Heart right ventricle (tissue), 16 donors: ENCODE measurements around the gene AGAP2. TPM values are rescaled to one million over a fixed set of nuclear protein-coding genes. Genes with fewer than 3 reads are reported as not detected.

Experiments
- ATAC-seq, 8 donors: fragments of 200-7000 bp; cut with Tn5 transposase; one replicate each; pipeline ENCODE4 v1.9.1; 2020; ENCODE audit warnings: mild to moderate bottlenecking in 8 of 8, moderate library complexity in 8 of 8, moderate number of reproducible peaks in 1 of 8
- DNase-seq, 2 donors: peaks; one replicate each; pipeline ENCODE4 v3.0.0-alpha.2; 2020
- H3K27ac ChIP-seq, 10 donors: fragments of 200-600 bp; sonication (generic) in 2 of 10; one replicate each; pipeline versions ENCODE4 v1.5.0 to v1.8.0; 2020 to 2022; ENCODE audit warnings: mild to moderate bottlenecking in 3 of 10
- H3K27me3 ChIP-seq, 7 donors: fragments of 200-600 bp; one replicate each; pipeline ENCODE4 v1.8.0; 2021 to 2022; ENCODE audit warnings: mild to moderate bottlenecking in 2 of 7
- H3K36me3 ChIP-seq, 9 donors: fragments of 200-600 bp; sonication (generic) in 1 of 9; one replicate each; pipeline versions ENCODE4 v1.5.0 to v1.8.0; 2020 to 2022; ENCODE audit warnings: mild to moderate bottlenecking in 2 of 9
- H3K4me1 ChIP-seq, 9 donors: fragments of 200-600 bp; sonication (generic) in 1 of 9; one replicate each; pipeline versions ENCODE4 v1.5.0 to v1.8.0; 2020 to 2022; ENCODE audit warnings: mild to moderate bottlenecking in 4 of 9
- H3K4me3 ChIP-seq, 10 donors: fragments of 200-600 bp; sonication (generic) in 2 of 10; one replicate each; pipeline versions ENCODE4 v1.5.0 to v1.8.0; 2020 to 2022; ENCODE audit warnings: mild to moderate bottlenecking in 7 of 10, moderate library complexity in 2 of 10
- H3K9me3 ChIP-seq, 11 donors: fragments of 200-600 bp in 10 of 11; sonication (generic) in 2 of 11; one replicate each; pipeline versions ENCODE4 v1.5.0 to v1.8.0; 2013 to 2022; ENCODE audit warnings: mild to moderate bottlenecking in 2 of 11, control low read depth in 1 of 11, moderate library complexity in 1 of 11
- WGBS, 2 donors: extraction: QIAGEN DNeasy Blood & Tissue Kit; methylation state at CpG; one replicate each; pipeline ENCODE4 v1.1.7; 2013; ENCODE audit warnings: inconsistent platforms in 1 of 2; 5-methylcytosine and 5-hydroxymethylcytosine counted together
- intact Hi-C, 10 donors: fragments of 100-400 bp; cut with DNase I; formaldehyde crosslinking; loops; one replicate each; pipeline versions ENCODE4 v1.11.1 to v1.14.2; 2022
- polyA plus RNA-seq, 2 donors: library from polyadenylated mRNA; stranded (reverse); fragments of 200-250 nt; gene quantifications; one replicate each; pipeline ENCODE4 v1.2.3, GENCODE V29; 2013
- total RNA-seq, 10 donors: library from RNA; stranded (reverse); fragmentation: NEBNext Ultra II Directional in 3 of 10; extraction: Animal tissue kit (Norgen Biotek cat#: 25700) in 3 of 10; gene quantifications; one replicate each; pipeline versions ENCODE4 v1.2.1 to v1.2.4, GENCODE V29; 2021 to 2023
- TF ChIP-seq, protein P1 (sequence below), 9 donors: fragments of 200-600 bp; sonication (generic) in 2 of 9; IDR thresholded peaks; one replicate each; pipeline versions ENCODE4 v1.5.0 to v1.8.0; 2021 to 2022; ENCODE audit warnings: antibody characterized with exemption in 9 of 9, mild to moderate bottlenecking in 5 of 9, moderate library complexity in 1 of 9
- donor health status: Arrhythmogenic right ventricular cardiomyopathy.
- donor health status: ischemic (EF 13 %, LVEDD 7.1; RV severe dilation, severe dysfunction).
- donor health status: healthy with polysubstance abuse.
- donor health status: DM: no; HTN: yes; CAD: no.
- donor health status: DM: no; HTN: no; CAD: no.
- donor health status: ischemic (EF 25% LVEDD 6.9; RV normal size, moderate dysfunction).
- donor health status: ischemic (EF 25% LVEDD 5.7; RV mildly dilated, moderate dysfunction).
- donor health status: healthy.
- donor health status: DM: yes; HTN: yes; CAD: no.
- donor health status: Ischemic cardiomyopathy.
- donor health status: ischemic (EF 35%, LVEDD 5.7; RV mildly dilated, moderate dysfunction).
- donor health status: nonischemic (EF 11% LVEDD 7.7; RV severe dilation, severe dysfunction).
- donor health status: DM: yes; HTN: yes; CAD: no.
- donor health status: PGD.
- donor health status: ischemic (EF 29% LVEDD 5.4; RV normal size, mild dysfunction).
- donor health status: nonischemic (EF 23%, LVEDD 6.1; RV moderate dilation, normal function).

AGAP2 gene
- total and polyA plus RNA-seq, 12 donors = 3.4 to 17.3 (median 6.6) TPM

DNA sequence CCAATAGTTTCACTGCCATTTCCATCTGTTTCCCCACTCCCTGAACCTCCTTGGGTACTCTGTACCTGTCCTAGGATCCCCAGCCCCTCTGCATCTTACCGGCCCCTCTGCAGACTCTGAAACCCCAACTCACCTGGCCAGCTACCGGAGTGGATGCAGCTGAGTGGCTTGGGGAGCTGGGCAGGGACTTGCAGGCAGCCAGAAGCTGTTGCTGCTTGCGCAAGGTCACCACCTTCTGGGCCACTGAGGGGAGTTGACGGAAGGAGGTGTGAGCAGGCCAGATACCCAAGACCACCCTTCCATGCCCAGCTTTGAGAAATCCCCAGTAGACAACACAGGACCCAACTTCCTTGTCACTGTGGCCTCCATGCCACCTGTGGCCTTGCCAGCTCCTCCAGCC, 6.3 kb downstream of the AGAP2 start:
- DNase-seq = no peak
- ATAC-seq = no peak
- TF ChIP-seq, protein P1, sequence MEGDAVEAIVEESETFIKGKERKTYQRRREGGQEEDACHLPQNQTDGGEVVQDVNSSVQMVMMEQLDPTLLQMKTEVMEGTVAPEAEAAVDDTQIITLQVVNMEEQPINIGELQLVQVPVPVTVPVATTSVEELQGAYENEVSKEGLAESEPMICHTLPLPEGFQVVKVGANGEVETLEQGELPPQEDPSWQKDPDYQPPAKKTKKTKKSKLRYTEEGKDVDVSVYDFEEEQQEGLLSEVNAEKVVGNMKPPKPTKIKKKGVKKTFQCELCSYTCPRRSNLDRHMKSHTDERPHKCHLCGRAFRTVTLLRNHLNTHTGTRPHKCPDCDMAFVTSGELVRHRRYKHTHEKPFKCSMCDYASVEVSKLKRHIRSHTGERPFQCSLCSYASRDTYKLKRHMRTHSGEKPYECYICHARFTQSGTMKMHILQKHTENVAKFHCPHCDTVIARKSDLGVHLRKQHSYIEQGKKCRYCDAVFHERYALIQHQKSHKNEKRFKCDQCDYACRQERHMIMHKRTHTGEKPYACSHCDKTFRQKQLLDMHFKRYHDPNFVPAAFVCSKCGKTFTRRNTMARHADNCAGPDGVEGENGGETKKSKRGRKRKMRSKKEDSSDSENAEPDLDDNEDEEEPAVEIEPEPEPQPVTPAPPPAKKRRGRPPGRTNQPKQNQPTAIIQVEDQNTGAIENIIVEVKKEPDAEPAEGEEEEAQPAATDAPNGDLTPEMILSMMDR (IDR thresholded peaks at IDR 0.05) = no peak
- Histone ChIP-seq H3K27ac (no peak overlapping the region), H3K9me3 (no peaks in the 10 kb centered on the region), H3K27me3 (peaks cover 5 to 66% (median 41%) of the 10 kb centered on the region in 7 donors), H3K4me1 (peaks cover 10 to 28% (median 21%) of the 10 kb centered on the region in 9 donors), H3K36me3 (peaks cover 0 to 78% (median 0%) of the 10 kb centered on the region in 9 donors), H3K4me3 (no peak overlapping the region)
- intact Hi-C loops = no loop called here
- 60 to 79% methylated on average over 4 of the region's 4 CpGs for WGBS, 2 donors

DNA sequence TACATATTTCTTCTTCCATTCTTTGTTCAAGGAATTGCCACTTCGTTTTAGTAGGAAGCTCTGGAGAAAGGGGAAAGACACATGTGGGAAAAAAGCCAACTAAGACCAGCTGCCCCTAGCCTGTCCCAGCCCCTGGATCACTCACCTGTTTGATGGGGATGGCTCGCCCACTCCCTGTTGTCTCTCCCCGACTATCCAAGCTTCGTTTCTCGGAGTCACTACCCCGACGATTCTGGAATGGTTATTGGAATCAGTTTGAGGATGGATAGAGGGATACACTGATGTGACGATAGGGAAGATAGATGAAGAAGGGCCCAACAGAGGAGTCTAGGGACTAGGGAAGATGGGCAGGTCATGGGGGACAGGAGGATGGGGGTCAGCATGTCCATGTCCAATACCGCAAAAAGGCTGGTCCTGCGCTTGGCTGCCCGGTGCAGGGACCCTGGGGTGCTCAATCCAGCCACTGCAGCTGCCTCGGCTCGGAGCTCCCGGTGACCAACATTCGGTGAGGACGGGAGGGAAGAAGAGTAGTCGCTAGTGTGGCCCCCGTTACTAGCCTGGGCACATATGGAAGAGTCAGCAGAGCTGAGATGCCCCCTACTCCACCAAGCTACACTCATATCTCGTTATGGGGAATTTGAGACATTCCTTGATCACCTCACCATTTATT, 7.0 kb downstream of the AGAP2 start:
- intact Hi-C loops = no loop called here
- DNase-seq = no peak
- Histone ChIP-seq H3K9me3 (no peaks in the 10 kb centered on the region), H3K27me3 (peaks cover 0 to 59% (median 34%) of the 10 kb centered on the region in 7 donors), H3K4me1 (peaks cover 5 to 28% (median 20%) of the 10 kb centered on the region in 9 donors), H3K4me3 (no peak overlapping the region), H3K27ac (no peak overlapping the region), H3K36me3 (peaks cover 0 to 80% (median 0%) of the 10 kb centered on the region in 9 donors)
- 75 to 76% methylated on average over 19 of the region's 19 CpGs for WGBS, 2 donors
- TF ChIP-seq, protein P1 (IDR thresholded peaks at IDR 0.05) = no peak
- ATAC-seq = no peak

DNA sequence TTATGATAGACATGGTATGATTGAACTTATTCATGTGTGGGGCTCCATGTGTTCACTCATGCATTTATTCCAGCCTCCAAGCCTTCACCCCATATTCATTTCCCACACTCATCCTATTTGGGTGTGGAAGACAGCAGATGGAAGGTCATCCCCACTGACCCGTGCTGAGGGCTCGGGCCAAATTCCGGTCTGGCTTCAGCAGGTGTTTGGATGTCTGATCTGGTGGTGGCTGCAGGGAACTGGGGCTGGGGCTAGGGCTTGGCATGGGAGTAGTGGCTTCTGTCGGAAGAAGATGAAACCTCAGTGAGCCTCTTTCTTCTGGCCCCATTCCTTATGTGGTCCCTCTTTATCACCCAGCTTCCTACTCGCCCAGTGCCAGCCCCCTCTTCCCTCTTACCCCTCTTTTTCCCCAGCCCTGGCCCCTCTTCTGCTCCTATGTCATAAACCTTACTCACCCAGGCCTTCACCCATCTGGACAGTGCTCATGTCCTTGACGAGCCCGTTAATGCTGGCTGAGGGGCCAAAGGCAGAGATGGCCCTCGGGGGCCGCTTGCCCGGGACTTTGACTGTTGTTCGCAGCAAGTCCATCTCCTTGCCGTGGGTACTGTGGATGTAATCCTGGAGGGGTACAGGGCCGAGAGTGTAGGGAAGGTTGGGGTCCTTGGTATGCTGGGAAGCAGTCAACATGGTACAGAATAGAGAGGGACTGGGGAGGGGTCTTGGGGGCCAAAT, 8.0 kb downstream of the AGAP2 start:
- Histone ChIP-seq H3K27ac (no peak overlapping the region), H3K36me3 (peaks cover 0 to 87% (median 0%) of the 10 kb centered on the region in 9 donors), H3K9me3 (no peaks in the 10 kb centered on the region), H3K4me1 (peaks cover under 1 to 26% (median 16%) of the 10 kb centered on the region in 9 donors), H3K4me3 (no peak overlapping the region), H3K27me3 (peaks cover 0 to 49% (median 28%) of the 10 kb centered on the region in 7 donors)
- TF ChIP-seq, protein P1 (IDR thresholded peaks at IDR 0.05) = no peak
- DNase-seq = no peak
- no peak for ATAC-seq
- intact Hi-C loops = no loop called here
- 80 to 81% methylated on average over 13 of the region's 13 CpGs for WGBS, 2 donors

DNA sequence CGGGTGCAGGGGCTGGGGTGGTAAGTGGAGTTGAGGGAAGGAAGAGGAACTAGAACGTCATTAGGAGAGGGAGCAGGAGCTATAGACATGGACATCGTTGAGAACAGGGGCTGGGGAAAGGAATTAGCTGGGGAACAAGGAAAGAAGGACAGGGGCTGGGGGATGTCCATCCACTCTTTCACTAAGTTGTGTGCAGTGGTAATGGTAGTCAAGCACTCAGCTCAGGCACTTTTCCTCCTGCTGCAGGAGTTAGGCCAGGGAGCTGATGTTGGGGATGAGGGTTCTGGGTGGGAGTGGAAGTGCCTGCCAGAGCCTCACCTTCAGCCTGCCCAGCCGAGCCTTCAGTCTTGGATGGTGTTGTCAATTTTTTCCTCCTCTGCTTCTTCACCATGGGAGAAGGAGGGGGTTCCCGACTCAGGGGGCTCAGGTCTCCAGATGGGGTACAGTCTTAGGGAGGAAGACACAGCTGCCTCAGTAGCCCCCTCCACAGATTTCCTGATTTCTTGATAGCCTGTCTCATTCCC, 9.2 kb downstream of the AGAP2 start:
- Histone ChIP-seq H3K4me1 (peaks cover 0 to 24% (median 14%) of the 10 kb centered on the region in 9 donors), H3K4me3 (no peak overlapping the region), H3K27me3 (peaks cover 0 to 49% (median 19%) of the 10 kb centered on the region in 7 donors), H3K36me3 (peaks cover 0 to 80% (median 0%) of the 10 kb centered on the region in 9 donors), H3K27ac (no peak overlapping the region), H3K9me3 (no peaks in the 10 kb centered on the region)
- intact Hi-C loops = no loop called here
- WGBS, 2 donors = 40 to 53% methylated on average over 5 of the region's 5 CpGs
- TF ChIP-seq, protein P1 (IDR thresholded peaks at IDR 0.05) = no peak
- no peak for ATAC-seq
- DNase-seq = no peak
